ENCODE measurements around the gene CSNK2B.
A peak's percentile ranks its signal among the peaks of the same experiment; 100 is the strongest.

Gene CSNK2B

GRCh38 chr6:31697555-31697954, 31.7 kb downstream of the CSNK2B start:
- Histone ChIP-seq H3K27ac (ENCODE audit: extremely low read depth, low read depth, low read length) (no peak overlapping the region), H3K4me3 (ENCODE audit: low read depth, low read length) (no peak overlapping the region), H3K4me1 (ENCODE audit: control insufficient read depth, insufficient read depth, low read length) (no peaks in the 10 kb centered on the region), H3K36me3 (ENCODE audit: control insufficient read depth in 2 of 2, insufficient read depth in 1 of 2, low read length in 2 of 2) (peaks cover 4 to 42% of the 10 kb centered on the region in 2 experiments; a peak in 2 of 3 replicates), H3K9me3 (ENCODE audit: control insufficient read depth, insufficient read depth, low read depth, low read length) (no peaks in the 10 kb centered on the region)
- ChIA-PET CTCF (interaction anchor here (0.7 to 1.0 kb wide), 2 partner anchors 8 to 151 kb away, joined by 3 to 4 read pairs; partner anchors contain the start of gene ATP6V1G2), POLR2A (interaction anchor here (0.5 kb wide), 1 partner anchor 138 kb away, joined by 4 read pairs; no protein-coding TSS in a partner anchor)
- TF ChIP-seq ZSCAN23 (tag by site-specific recombination; IDR thresholded peaks at IDR 0.05) (no peak), ZBTB17 (tag by site-specific recombination; IDR thresholded peaks at IDR 0.05) (peak; percentile 58; the same call in 1 of the 2 replicates), ZNF266 (tag by site-specific recombination; IDR thresholded peaks at IDR 0.05; ENCODE audit: low read depth) (no peak), SP7 (tag by site-specific recombination; IDR thresholded peaks at IDR 0.05) (0 out of 2 replicates have a peak, but pooled peaks have one; percentile 20), PRDM1 (tag by site-specific recombination; IDR thresholded peaks at IDR 0.05) (peak; percentile 100), ZNF366 (tag by site-specific recombination; conservative IDR thresholded peaks at IDR 0.05) (peak; percentile 33), ZNF600 (tag by site-specific recombination; IDR thresholded peaks at IDR 0.05) (peak; percentile 64; the same call in 1 of the 2 replicates), ZNF670 (tag by site-specific recombination; IDR thresholded peaks at IDR 0.05; ENCODE audit: low read depth) (no peak)

GRCh38 chr6:31700740-31701401, 35.0 kb downstream of the CSNK2B start:
- POLR2A ChIA-PET: interaction anchor here (0.6 to 0.9 kb wide), 2 partner anchors 16 to 162 kb away, joined by 3 read pairs; partner anchors contain the start of gene NEU1
- CTCF ChIA-PET: interaction anchor here (1.1 to 1.8 kb wide), 3 partner anchors 11 to 69 kb away, joined by 3 to 9 read pairs (median 6); no protein-coding TSS in a partner anchor
- peak; percentile 56; the same call in 1 of the 2 replicates for TF ChIP-seq ZNF157 (tag by site-specific recombination; IDR thresholded peaks at IDR 0.05)
- no peak for TF ChIP-seq HOXA7 (CRISPR knock-in tag; IDR thresholded peaks at IDR 0.05; ENCODE audit: borderline replicate concordance)
- Histone ChIP-seq H3K36me3 (ENCODE audit: control insufficient read depth in 2 of 2, insufficient read depth in 1 of 2, low read length in 2 of 2) (peaks cover 4 to 21% of the 10 kb centered on the region in 2 experiments; a peak in 2 of 3 replicates), H3K27ac (ENCODE audit: extremely low read depth, low read depth, low read length) (no peak overlapping the region), H3K9me3 (ENCODE audit: control insufficient read depth, insufficient read depth, low read depth, low read length) (no peaks in the 10 kb centered on the region), H3K4me3 (ENCODE audit: low read depth, low read length) (no peak overlapping the region), H3K4me1 (ENCODE audit: control insufficient read depth, insufficient read depth, low read length) (no peaks in the 10 kb centered on the region)

GRCh38 chr6:31701666-31702404, 36.0 kb downstream of the CSNK2B start:
- H3K4me1 ChIP-seq (ENCODE audit: control insufficient read depth, insufficient read depth, low read length): no peaks in the 10 kb centered on the region
- POLR2A ChIA-PET: interaction anchor here (0.5 to 2.8 kb wide), 12 partner anchors 8 to 155 kb away, joined by 3 to 30 read pairs (median 10); partner anchors contain the start of genes ATP6V1G2, C6orf47, DDAH2 and HSPA1B
- peak overlapping the region; percentile 63 for H3K4me3 ChIP-seq (ENCODE audit: low read depth, low read length)
- peaks cover 4 to 17% of the 10 kb centered on the region in 2 experiments; a peak in 2 of 3 replicates for H3K36me3 ChIP-seq (ENCODE audit: control insufficient read depth in 2 of 2, insufficient read depth in 1 of 2, low read length in 2 of 2)
- H3K9me3 ChIP-seq (ENCODE audit: control insufficient read depth, insufficient read depth, low read depth, low read length): no peaks in the 10 kb centered on the region
- H3K27ac ChIP-seq (ENCODE audit: extremely low read depth, low read depth, low read length): no peak overlapping the region; the same call in 1 of the 2 replicates
- CTCF ChIA-PET: interaction anchor here (0.7 to 1.2 kb wide), 4 partner anchors 9 to 130 kb away, joined by 3 to 4 read pairs (median 4); no protein-coding TSS in a partner anchor
- TF ChIP-seq ZNF530 (tag by site-specific recombination; IDR thresholded peaks at IDR 0.05; ENCODE audit: low read depth) (no peak), ZNF677 (tag by site-specific recombination; IDR thresholded peaks at IDR 0.05) (no peak), MEIS1 (CRISPR knock-in tag; IDR thresholded peaks at IDR 0.05; ENCODE audit: borderline replicate concordance) (no peak), ZNF704 (tag by site-specific recombination; IDR thresholded peaks at IDR 0.05) (no peak), ZNF211 (tag by site-specific recombination; IDR thresholded peaks at IDR 0.05; ENCODE audit: low read depth) (no peak), ZNF324 (tag by site-specific recombination; IDR thresholded peaks at IDR 0.05) (no peak), ZSCAN18 (tag by site-specific recombination; IDR thresholded peaks at IDR 0.05) (no peak), ELK4 (IDR thresholded peaks at IDR 0.05; ENCODE audit: borderline replicate concordance, low read depth, low read length) (no peak), PRDM1 (tag by site-specific recombination; IDR thresholded peaks at IDR 0.05) (0 out of 2 replicates have a peak, but pooled peaks have one; percentile 65), PRDM4 (tag by site-specific recombination; IDR thresholded peaks at IDR 0.05) (peak; percentile 93), ZBTB21 (tag by site-specific recombination; IDR thresholded peaks at IDR 0.05) (no peak), ZFHX2 (tag by site-specific recombination; conservative IDR thresholded peaks at IDR 0.05) (no peak), SCRT2 (tag by site-specific recombination; IDR thresholded peaks at IDR 0.05) (0 out of 2 replicates have a peak, but pooled peaks have one; percentile 24)
